Activated CD4-positive, alpha-beta memory T cell treated with anti-CD3 and anti-CD28 coated beads, Interleukin-2, amount 10 ng/mL, durations not matched to agents 7 days and 5 days (primary cell): ENCODE results near the gene NKX2-4. TPM values are rescaled to one million over a fixed set of nuclear protein-coding genes. Genes with fewer than 3 reads are reported as not detected.

Experiments used
- total RNA-seq, 2 experiments: library from RNA; stranded (reverse); gene quantifications; one replicate each; pipeline ENCODE4 v1.2.3, GENCODE V29; 2021

Gene NKX2-4
- total RNA-seq, 2 experiments from 2014 or later, result not detected

Other genes starting within 250 kb of the NKX2-4 start
- 10 to 100 TPM; 68.0 to 70.4 TPM for gene XRN2, start 94.2 kb downstream of the NKX2-4 start, total RNA-seq
- not detected for gene NKX2-2, start 116.5 kb upstream of the NKX2-4 start, total RNA-seq